ENCODE data around the gene CTAG1B.
"Not testable (repeated sequence)": the region's sequence is repeated elsewhere in the genome, so short reads cannot be mapped to it uniquely, and the experiment has no call there.

Gene CTAG1B

GRCh38 chrX:154655786-154656185 lies 36.7 kb upstream of the CTAG1B start:
- H3K4me3 ChIP-seq (replicated peaks; ENCODE audit: low read depth, low read length) = no peak overlapping the region
- no peak for TF ChIP-seq CTCF (IDR thresholded peaks at IDR 0.05; ENCODE audit: low read depth, low read length, missing control alignments)
- DNase-seq (ENCODE audit: extremely low read depth, low read depth) = no peak

GRCh38 chrX:154655346-154655745 lies 36.3 kb upstream of the CTAG1B start:
- no peak overlapping the region for H3K4me3 ChIP-seq (replicated peaks; ENCODE audit: low read depth, low read length)
- no peak for DNase-seq (ENCODE audit: extremely low read depth, low read depth)
- TF ChIP-seq CTCF (IDR thresholded peaks at IDR 0.05; ENCODE audit: low read depth, low read length, missing control alignments) = no peak

DNA sequence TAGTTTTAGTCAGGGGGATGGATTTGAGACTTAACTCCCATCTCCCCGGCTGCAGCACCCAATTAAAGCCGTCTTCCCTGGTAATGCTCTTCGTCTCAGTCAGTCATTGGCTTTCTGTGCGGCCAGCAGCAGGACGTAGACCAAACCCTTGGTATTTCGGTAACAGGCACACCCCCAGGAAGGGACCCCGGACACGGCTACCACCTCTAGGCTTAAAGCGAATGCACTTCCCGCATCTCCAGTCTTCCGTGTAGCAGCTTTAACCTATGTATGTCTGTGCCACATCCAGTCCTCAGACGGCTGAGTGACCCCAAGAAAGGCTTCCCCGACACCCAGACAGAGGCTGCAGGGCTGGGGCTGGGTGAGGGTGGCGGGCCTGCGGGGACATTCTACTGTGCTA lies 35.8 kb upstream of the CTAG1B start:
- no peak for TF ChIP-seq CTCF (IDR thresholded peaks at IDR 0.05; ENCODE audit: low read depth, low read length, missing control alignments)
- no peak overlapping the region for H3K4me3 ChIP-seq (replicated peaks; ENCODE audit: low read depth, low read length)
- DNase-seq (ENCODE audit: extremely low read depth, low read depth) = no peak

DNA sequence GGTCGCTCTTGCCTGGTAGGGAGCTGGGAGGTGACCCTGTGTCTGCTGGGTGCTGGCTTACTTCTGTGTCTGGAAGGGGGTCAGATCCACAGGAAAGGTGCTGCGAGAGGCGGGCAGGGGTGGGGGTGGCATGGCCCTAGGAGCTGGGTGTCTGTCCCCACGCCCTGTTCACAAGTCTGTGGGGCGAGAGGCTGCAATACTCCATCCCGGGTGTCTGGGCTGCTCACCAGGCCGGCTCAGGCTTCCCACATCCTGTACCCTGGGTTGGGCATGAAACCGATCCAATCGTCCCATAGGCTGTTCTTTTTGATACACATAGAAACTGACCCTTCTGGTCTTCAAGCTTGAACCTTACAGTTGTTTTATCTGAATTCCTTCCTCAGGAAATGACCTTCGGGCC lies 35.3 kb upstream of the CTAG1B start:
- DNase-seq (ENCODE audit: extremely low read depth, low read depth) = no peak
- no peak for TF ChIP-seq CTCF (IDR thresholded peaks at IDR 0.05; ENCODE audit: low read depth, low read length, missing control alignments)
- H3K4me3 ChIP-seq (replicated peaks; ENCODE audit: low read depth, low read length) = no peak overlapping the region

- not testable (repeated sequence) for H3K4me3 ChIP-seq (replicated peaks; ENCODE audit: low read depth, low read length); DNase-seq (ENCODE audit: extremely low read depth, low read depth)
Measured at GRCh38 chrX:154653413-154653812, 34.3 kb upstream of the CTAG1B start, which contains the start of gene CTAG2. TSS of gene CTAG2 (minus strand) at chrX:154653579. CDS start at chrX:154653515, 64 bp downstream.

DNA sequence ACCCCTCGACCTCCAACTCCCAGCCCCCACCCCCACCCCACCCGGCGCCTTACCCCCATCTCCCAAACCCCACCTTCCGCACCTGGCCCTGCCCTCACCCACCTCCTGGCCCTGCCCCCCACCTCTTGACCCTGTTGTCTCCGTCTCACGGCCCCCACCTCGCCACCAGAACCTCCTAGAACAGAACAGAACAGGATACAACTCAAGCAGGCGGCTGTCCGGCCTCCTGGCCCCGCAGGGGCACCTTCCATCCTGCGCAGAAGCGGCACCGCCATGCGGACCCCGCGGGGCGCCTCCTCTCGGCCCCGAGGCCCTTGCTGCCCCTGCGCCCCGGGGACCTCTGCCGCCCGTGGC lies 33.9 kb upstream of the CTAG1B start:
- TF ChIP-seq CTCF (IDR thresholded peaks at IDR 0.05; ENCODE audit: low read depth, low read length, missing control alignments) = no peak
- DNase-seq (ENCODE audit: extremely low read depth, low read depth) = no peak
- H3K4me3 ChIP-seq (replicated peaks; ENCODE audit: low read depth, low read length) = no peak overlapping the region

DNA sequence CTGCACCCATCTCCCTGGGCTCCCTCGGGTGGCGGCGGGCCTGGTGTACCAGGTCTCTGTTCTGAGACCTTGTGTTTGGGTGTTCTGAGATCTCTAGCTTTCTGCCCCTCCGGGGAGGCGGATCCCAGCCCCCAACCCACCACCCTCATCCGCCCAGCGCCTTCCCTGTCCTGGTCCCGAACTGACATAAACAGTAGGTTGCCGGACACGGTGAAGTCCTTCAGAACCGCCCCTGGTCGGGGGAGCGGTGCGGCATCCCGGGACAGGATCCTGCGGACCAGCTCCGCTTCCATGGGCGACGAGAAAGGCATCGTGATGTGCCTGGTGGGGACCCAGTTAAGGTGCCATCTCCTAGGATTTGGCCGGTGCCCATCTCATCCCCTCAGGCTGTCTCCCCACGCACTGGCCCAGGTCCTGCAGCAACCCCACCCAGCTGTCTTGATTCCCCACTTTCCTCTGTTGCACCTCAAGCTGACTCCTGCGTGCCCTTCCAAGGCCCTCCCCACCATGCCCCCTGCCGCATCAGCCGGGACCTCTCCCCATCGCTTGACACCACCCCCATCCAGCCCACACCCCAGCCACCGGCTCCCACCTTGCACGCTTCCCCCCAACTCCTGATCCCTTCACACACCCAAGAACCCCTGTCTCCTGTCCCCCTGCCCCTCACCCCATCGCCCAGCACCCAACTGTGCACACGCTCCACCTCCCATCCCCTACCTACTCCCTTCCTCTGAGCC lies 33.4 kb upstream of the CTAG1B start:
- TF ChIP-seq CTCF (IDR thresholded peaks at IDR 0.05; ENCODE audit: low read depth, low read length, missing control alignments) = no peak
- H3K4me3 ChIP-seq (replicated peaks; ENCODE audit: low read depth, low read length) = no peak overlapping the region
- DNase-seq (ENCODE audit: extremely low read depth, low read depth) = no peak

Data from HFF-Myc (cell line).